Ishikawa (cell line): Measurements from ENCODE around the gene MLXIP.

ENCODE experiments used
- CEBPB ChIP-seq: IDR thresholded peaks from 2 replicates; pipeline ENCODE4 v1.6.1; 2012
- CREB1 ChIP-seq: IDR thresholded peaks from 2 replicates; pipeline ENCODE4 v1.6.1; 2012; ENCODE audit warnings: low read depth
- EGR1 ChIP-seq: IDR thresholded peaks from 2 replicates; pipeline ENCODE4 v1.6.1; 2012
- EP300 ChIP-seq: IDR thresholded peaks from 2 replicates; pipeline ENCODE4 v1.6.1; 2012; ENCODE audit warnings: borderline replicate concordance
- FOXM1 ChIP-seq: IDR thresholded peaks from 2 replicates; pipeline ENCODE4 v1.6.1; 2012; ENCODE audit warnings: low read depth, borderline replicate concordance
- NFIC ChIP-seq: IDR thresholded peaks from 2 replicates; pipeline ENCODE4 v1.6.1; 2012
- RAD21 ChIP-seq: IDR thresholded peaks from 2 replicates; pipeline ENCODE4 v1.6.1; 2012; ENCODE audit warnings: low read depth
- TAF1 ChIP-seq: IDR thresholded peaks from 2 replicates; pipeline ENCODE4 v1.6.1; 2012; ENCODE audit warnings: low read depth, mild to moderate bottlenecking
- TCF12 ChIP-seq: IDR thresholded peaks from 2 replicates; pipeline ENCODE4 v1.6.1; 2012; ENCODE audit warnings: low read depth
- TEAD4 ChIP-seq: IDR thresholded peaks from 2 replicates; pipeline ENCODE4 v1.6.1; 2012
- USF1 ChIP-seq: IDR thresholded peaks from 2 replicates; pipeline ENCODE4 v1.6.1; 2012
- YY1 ChIP-seq: IDR thresholded peaks from 2 replicates; pipeline ENCODE4 v1.6.1; 2012; ENCODE audit warnings: low read depth
- ZBTB7A ChIP-seq: IDR thresholded peaks from 2 replicates; pipeline ENCODE4 v1.6.1; 2012; ENCODE audit warnings: low read depth
- TF ChIP-seq, protein P1 (sequence below): IDR thresholded peaks from 2 replicates; pipeline ENCODE4 v1.6.1; 2012; ENCODE audit warnings: low read depth, mild to moderate bottlenecking
- TF ChIP-seq, protein P2 (sequence below): IDR thresholded peaks from 2 replicates; pipeline ENCODE4 v1.6.1; 2012

The MLXIP gene

DNA sequence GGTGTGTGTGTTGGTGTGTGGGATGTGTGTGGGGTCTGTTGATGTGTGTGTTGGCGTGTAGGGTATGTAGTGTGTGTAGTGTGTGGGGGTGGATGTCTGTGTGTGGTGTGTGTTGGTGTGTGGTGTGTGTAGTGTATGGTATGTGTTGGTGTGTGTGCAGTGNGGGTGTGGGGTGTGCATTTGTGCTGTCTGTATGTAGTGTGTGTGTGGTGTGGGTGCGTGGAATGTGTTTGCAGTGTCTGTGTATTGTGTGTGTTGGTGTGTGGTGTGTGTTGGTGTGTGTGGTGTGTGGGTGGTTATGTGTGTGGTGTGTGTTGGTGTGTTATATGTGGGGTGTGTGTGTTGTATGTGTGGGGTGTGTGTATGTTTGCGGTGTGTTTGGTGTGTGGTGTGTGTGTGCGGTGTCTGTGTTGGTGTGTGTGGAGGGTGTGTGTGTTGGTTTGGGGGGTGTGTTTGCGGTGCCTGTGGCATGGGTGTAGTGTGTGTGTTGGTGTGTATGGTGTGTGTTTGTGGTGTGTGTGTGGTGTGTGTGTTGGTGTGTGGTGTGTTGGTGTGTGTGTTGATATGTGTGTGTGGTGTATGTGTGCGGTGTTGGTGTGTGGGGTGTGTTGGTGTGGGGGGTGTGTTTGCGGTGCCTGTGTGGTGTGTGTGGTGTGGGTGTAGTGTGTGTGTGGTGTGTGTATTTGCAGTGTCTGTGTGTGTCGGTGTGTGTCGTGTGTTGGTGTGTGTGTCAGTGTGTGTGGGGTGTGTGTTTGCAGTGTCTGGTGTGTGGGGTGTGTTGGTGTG lies 14.7 kb downstream of the MLXIP start:
- TF ChIP-seq TCF12 = no peak

GRCh38 chr12:122094137-122094734 lies 15.7 kb downstream of the MLXIP start:
- TF ChIP-seq EGR1 (no peak), ZBTB7A (no peak), TAF1 (no peak), NFIC (no peak), CREB1 (no peak), YY1 (no peak), RAD21 (no peak)
- TF ChIP-seq, protein P1, sequence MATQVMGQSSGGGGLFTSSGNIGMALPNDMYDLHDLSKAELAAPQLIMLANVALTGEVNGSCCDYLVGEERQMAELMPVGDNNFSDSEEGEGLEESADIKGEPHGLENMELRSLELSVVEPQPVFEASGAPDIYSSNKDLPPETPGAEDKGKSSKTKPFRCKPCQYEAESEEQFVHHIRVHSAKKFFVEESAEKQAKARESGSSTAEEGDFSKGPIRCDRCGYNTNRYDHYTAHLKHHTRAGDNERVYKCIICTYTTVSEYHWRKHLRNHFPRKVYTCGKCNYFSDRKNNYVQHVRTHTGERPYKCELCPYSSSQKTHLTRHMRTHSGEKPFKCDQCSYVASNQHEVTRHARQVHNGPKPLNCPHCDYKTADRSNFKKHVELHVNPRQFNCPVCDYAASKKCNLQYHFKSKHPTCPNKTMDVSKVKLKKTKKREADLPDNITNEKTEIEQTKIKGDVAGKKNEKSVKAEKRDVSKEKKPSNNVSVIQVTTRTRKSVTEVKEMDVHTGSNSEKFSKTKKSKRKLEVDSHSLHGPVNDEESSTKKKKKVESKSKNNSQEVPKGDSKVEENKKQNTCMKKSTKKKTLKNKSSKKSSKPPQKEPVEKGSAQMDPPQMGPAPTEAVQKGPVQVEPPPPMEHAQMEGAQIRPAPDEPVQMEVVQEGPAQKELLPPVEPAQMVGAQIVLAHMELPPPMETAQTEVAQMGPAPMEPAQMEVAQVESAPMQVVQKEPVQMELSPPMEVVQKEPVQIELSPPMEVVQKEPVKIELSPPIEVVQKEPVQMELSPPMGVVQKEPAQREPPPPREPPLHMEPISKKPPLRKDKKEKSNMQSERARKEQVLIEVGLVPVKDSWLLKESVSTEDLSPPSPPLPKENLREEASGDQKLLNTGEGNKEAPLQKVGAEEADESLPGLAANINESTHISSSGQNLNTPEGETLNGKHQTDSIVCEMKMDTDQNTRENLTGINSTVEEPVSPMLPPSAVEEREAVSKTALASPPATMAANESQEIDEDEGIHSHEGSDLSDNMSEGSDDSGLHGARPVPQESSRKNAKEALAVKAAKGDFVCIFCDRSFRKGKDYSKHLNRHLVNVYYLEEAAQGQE = no peak

DNA sequence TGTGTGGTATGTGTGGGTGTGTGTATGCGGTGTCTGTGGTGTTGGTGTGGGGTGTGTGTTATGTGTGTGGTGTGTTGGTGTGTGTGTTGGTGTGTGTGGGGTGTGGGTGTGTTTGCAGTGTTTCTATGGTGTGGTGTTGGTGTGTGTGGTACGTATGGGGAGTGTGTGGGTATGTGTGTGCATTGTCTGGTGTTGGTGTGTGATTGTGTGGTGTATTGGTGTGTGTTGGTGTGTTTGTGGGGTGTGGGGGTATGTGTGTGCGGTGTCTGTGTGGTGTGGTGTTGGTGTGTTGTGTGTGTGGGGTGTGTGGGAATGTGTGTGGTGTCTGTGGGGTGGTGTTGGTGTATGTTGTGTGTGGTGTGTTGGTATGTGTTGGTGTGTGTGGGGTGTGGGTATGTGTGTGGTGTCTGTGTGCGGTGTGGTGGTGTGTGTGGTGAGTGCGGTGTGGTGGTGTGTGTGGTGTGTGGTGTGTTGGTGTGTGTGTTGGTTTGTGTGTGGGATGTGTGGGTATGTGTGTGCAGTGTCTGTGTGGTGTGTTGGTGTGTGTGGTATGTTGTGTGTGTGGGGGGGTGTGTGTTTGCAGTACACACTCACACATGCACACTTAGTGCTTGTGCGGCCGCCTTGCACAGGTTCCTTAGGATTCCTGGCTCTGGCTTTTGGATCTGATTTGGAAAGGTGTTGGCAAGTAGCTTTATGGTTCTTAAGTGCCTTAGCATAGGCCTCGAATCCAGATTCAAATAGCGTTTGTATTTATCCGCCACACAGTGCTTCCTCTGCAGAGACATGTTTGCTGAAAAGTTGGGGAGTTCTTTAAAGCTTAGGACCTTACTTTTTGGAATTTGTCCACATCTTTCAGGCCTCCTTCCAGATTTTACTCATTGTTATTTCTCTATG lies 16.4 kb downstream of the MLXIP start:
- TF ChIP-seq YY1 (no peak), TCF12 (no peak), TAF1 (no peak), USF1 (no peak), FOXM1 (no peak)

DNA sequence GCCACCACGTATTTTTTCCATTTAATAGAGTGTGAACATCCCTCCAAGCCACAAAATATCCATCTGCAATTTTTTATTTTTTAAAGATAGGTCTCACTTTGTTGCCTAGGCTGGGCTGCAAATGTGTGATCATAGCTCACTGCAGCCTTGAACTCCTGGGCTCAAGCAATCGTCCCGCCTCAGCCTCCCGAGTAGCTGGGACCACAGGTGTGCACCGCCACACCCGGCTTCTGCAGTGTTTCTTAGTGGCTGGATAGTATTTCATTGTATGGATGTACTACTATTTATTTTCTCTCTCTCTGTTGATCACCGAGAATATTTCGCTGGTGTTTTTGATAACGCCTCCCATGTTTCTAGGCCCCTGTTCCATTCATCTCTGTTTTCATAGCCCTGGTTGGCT lies 17.5 kb downstream of the MLXIP start:
- TF ChIP-seq EP300 = no peak
- TF ChIP-seq, protein P1 = no peak
- TF ChIP-seq USF1 = no peak
- no peak for TF ChIP-seq NFIC
- no peak for TF ChIP-seq ZBTB7A
- no peak for TF ChIP-seq TCF12
- TF ChIP-seq FOXM1 = no peak
- no peak for TF ChIP-seq TEAD4
- TF ChIP-seq CEBPB = no peak
- TF ChIP-seq TAF1 = no peak
- TF ChIP-seq RAD21 = no peak
- TF ChIP-seq CREB1 = no peak
- TF ChIP-seq YY1 = no peak
- TF ChIP-seq EGR1 = no peak
- TF ChIP-seq, protein P2, sequence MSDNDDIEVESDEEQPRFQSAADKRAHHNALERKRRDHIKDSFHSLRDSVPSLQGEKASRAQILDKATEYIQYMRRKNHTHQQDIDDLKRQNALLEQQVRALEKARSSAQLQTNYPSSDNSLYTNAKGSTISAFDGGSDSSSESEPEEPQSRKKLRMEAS = no peak

GRCh38 chr12:122096591-122097149 lies 18.1 kb downstream of the MLXIP start:
- TF ChIP-seq RAD21 (no peak), FOXM1 (no peak)

GRCh38 chr12:122097584-122097926 lies 19.0 kb downstream of the MLXIP start:
- no peak for TF ChIP-seq EGR1
- TF ChIP-seq TAF1 = no peak
- TF ChIP-seq RAD21 = no peak
- TF ChIP-seq TCF12 = no peak
- TF ChIP-seq CREB1 = no peak
- no peak for TF ChIP-seq ZBTB7A
- TF ChIP-seq, protein P2 = no peak
- TF ChIP-seq USF1 = no peak
- no peak for TF ChIP-seq FOXM1
- TF ChIP-seq CEBPB = no peak
- TF ChIP-seq YY1 = no peak
- TF ChIP-seq, protein P1 = no peak
- TF ChIP-seq TEAD4 = no peak
- TF ChIP-seq EP300 = no peak
